HG03575 (cell line): Measurements from ENCODE around the gene GALNT1.
A peak's percentile ranks its signal among the peaks of the same experiment; 100 is the strongest.
"Not testable (repeated sequence)": the region's sequence is repeated elsewhere in the genome, so short reads cannot be mapped to it uniquely, and the experiment has no call there.

Experiments used
- ATAC-seq: cut with Tn5 transposase; IDR thresholded peaks from one replicate; pipeline ENCODE4 v1.9.1; 2021; ENCODE audit not compliant: unreplicated experiment, insufficient number of reproducible peaks, low FRiP score; ENCODE audit errors: extremely low read depth

The GALNT1 gene

DNA sequence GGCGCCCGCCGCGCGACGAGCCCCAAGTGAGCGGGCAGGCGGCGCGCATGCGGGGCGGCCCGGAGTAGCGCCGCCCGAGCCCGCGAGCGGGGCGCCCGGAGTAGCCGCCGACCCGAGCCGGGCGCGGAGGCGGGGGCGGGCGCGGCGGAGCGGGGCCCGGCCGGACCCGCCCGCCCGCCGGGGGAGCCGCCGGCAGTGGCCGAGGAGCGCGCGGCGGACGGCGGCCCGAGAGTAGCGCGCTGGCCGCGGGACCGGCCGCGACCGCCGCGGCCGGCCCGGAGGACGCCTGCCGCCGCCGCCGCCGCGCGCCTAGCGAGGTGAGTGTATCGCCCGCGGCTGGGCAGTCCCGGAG is at the start of gene GALNT1:
Gene GALNT1 (plus strand): TSS at position 195 of the 352 bp plus-strand sequence. CDS start 72,923 bp downstream, outside the sequence.
- no peak for ATAC-seq

DNA sequence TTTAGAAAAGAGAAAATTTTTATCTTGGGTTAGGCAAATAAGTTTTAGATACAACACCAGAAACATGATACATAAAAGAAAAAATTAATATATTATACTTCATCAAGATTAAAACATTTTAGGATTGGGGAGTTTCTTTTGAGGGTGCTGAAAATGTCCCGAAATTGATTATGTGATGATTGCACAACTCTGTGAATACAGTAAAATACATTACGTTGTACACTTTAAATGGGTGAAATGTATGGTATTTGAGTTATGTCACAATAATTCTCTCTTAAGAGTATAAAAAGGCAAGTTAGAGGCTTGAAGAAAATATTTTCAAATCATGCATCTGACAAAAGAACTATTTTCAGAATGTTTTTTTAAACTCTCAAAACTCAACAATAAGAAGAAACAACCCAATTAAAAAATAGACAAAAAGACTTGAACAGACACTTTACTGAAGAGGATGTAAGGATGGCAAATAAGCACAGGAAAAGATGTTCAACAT is 47.6 kb upstream of the GALNT1 start:
- no peak for ATAC-seq

DNA sequence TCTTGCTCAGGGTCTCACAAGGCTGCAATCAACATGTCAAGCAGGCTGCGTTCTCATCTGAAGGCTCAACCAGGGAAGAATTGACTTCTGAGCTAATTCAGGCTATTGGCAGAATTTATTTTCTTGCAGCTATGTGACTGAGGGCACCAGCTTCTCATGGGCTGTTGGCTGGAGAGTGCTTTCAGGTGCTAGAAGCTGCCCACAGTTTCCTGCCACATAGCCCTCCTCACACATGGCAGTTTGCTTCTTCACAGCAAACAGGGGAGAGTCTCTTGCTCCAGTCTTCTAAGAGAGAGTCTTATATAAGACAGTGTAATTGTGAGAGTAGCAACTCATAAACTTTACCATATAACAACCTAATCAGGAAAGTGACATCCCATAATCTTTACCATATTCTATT is 46.2 kb upstream of the GALNT1 start:
- no peak for ATAC-seq

DNA sequence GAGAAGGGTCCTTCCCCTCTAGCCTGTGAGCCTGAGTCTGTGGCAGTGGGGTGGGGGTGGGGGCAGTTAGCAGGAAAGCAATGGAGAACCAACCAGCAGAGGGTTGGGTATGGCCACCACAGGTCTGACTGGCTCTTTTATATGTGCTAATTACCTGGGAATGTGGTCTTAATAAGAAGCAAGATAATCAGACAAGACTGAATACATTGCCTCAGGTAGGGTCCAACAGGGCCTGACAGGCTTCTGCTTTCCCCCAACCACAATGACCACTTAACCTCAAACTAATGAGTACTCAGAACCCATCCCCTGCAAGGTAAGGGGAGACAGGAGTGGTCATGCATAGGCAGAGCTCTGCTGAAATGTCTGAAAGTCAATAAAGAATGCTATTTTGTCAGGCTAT is 39.2 kb upstream of the GALNT1 start:
- no peak for ATAC-seq

DNA sequence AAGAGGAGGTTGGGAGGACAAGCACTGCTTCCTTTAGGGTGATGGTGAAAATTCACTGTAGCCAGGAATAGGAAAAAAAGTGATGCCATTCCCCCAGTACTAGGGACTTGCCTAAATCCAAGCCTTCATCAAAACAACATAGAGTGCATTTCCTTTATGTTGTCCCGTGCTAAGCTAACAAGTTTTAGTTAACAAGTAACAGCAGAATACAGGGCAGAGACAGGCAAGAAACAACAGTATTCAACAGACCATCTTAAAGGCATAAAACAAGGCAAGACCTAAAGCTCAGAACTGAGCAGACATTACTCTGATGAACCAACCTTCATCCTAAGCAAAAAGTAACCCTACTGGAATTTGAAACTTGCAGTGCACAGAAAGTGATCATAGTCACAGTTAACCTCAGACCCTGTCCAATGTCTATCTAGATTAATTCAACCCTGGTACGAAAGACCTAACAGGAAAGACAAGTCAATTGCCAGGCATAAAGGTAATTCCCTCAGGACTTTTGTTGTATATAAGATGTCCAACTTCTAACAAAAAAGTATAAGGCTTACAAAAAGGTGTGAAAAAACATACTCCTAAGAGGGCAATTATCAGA is 34.4 kb upstream of the GALNT1 start:
- ATAC-seq, result no peak

DNA sequence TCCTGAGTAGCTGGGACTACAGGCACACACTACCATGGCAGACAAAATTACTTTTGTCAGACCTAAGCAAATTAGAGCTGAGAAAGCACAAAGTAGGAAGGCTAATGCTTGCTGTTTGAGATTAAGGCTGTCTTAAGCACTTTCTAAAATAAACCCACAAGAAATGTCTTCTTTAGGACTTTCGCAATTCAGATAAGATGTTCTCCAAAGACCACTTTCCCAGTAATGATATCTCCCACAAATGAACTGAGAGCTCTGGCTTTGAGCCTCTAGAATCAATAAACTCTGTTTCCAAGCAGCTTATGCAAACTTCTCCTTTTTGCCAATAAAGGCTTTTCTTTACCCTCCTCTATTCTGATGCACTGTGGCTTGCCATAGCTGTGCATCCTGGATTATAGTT is 32.0 kb upstream of the GALNT1 start:
- no peak for ATAC-seq

DNA sequence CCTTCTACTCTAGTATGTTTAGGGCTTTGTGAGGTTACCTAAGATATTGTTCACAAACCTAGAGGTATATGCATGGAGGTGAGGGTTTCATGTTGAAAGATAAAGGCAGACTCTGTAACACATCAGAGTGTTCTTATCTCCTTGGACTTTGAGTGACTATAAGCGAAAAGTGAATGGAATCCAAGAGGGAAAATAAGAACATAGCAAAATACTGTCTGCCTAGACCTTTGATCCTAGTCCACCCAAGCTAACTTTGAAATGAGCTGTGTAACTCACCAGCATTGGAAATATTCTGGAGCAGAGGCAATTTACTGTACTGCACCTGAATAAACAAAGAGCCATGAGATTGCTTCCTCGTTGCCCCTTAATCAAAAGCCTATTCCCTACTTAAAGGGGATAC is 28.2 kb upstream of the GALNT1 start:
- ATAC-seq, result no peak

DNA sequence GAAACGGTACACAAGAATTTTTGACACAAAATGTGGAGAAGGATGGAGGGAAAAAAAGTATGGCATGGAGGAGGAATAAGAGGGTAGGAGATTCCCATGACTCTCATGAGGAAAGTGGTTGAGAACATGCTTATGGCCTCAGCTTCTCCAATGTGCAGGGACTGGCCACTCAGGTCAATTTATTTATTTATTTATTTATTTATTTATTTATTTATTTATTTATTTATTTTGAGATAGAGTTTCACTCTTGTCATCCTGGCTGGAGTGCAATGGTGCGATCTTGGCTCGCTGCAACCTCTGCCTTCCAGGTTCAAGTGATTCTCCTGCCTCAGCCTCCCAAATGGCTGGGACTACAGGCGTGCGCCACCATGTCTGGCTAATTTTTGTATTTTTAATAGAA is 26.0 kb upstream of the GALNT1 start:
- ATAC-seq, result not testable (repeated sequence)

DNA sequence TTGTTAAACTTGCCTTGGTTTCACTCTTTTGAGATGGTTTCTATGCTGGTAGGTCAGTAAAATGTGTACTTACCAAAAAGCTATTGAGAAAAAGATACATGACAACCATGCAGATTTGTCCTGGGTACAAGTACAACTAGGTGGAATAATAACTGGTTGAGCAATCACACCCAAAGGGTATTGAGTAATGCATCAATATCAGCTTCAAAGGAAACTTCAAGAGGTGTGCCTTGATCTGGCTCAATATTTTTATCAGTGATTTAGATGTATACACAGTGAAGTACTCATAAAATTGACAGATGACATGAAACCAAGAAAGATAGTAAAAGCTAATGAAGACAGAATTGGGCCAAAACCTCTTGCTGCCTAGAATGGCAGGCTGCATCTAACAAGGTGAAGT is 21.7 kb upstream of the GALNT1 start:
- ATAC-seq, result no peak

DNA sequence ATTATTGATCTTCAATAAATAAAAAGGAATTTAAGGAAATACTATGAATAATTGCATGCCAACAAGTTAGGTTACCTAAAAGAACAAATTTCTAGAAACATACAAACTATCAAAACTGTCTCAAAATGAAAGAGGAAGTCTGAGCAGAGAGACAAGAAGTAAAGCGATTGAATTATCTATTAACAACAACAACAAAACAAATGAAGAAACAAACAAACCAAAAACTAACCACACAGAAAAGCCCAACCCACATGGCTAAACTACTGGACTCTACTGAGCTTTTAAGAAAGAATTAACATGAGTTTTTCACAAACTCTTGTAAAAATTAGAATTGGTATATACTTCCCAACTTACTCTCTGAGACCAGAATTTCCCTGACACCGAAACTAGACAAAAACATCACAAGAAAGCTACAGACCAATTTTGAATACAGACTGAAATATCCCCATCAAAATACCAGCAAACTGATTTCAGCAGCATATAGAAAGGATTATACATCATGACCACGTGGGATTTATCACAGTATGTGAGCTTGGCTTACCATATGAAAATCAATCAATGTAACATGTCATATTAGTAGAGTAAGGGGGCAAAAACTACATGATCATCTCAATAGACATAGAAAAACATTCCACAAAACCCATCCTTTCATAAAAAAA is 16.6 kb upstream of the GALNT1 start:
- peak; percentile 68 for ATAC-seq

DNA sequence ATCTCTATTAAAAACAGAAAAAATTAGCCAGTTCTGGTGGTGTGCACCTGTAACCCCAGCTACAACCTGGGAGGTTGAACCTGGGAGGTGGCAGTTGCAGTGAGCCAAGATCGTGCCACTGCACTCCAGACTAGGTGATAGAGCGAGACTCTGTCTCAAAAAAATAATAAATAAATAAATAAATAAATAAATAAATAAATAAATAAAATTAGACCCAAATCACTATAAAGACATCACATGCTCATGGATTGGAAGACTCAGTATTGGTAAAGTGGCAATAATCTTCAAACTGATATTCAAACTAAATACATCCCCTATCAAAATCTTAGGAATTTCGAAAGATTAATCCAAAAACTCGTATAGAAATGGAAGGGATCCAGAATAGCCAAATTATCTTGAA is 15.5 kb upstream of the GALNT1 start:
- no peak for ATAC-seq

DNA sequence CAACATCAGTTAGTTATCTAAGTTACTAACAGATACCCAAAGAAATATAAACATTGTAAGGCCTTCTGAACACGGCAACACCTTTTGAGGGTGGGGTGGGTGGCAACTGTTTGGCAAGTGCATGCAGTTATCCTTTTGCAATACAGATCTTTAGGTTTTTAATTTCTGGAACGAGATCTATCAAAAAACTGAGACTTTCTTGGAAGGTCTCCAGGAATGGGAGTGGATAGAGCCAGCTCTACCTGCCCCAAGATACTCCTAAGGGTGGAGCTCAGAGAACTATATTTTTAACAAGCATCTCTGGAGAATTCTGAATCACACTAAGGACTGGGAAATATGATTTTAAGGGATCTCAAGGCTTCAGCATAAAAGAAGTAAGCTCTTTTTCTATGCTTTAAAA is 11.4 kb upstream of the GALNT1 start:
- no peak for ATAC-seq

DNA sequence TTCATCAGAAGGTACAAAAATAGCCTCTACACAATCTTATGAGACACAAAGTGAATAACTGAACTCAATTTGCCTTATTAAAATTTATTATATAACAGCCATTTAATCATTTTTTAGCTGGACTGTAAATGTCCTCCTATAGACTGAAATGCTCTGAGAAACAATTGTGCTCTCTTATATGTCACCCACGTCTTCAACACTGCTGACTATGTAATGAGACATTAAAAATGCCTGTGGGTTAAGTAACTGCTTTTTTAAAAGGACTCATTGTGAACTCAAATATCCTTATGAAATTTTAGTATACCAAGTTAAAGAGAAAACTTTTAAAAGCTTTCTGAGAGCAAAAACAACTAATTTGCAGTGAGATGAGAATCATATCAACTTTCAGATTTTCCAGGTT is 10.4 kb upstream of the GALNT1 start:
- no peak for ATAC-seq

DNA sequence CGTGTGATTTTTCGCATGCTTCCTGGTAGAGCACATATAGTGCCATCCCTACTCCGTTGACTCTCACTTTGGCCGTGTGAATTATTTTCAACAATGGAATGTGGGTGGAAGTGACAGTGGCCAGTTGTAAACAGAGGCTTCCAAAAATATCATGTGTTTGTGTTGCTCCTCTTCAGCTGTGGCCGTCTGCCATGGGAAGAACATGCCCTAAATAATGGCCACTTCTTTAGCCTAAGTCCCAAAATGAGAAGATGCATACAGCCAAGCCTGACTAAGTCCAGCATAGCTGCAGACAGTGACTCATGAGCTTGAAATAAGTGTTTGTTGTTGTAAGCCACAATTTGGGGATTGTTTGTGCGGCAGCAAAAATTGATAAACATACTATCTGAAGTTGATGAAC is 8.9 kb upstream of the GALNT1 start:
- no peak for ATAC-seq

DNA sequence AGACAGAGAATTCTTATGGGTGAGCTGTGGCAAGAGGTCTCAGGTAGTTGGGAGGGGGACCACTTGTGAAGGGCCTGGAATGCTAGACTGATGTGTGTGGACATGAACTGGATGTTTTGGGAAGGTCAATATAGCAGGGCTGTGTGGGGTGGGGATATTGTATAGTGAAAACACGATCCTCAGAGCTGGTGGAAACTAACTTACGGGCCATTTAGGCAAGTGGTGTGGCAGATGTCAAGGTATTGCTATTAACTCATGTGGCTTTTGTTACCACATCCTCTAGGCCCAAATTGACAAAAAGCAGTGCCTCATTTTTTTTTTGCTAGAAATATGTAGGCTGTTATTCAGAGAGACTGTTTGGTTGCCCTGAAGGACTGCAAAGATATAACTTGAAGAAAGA is 8.0 kb upstream of the GALNT1 start:
- no peak for ATAC-seq

DNA sequence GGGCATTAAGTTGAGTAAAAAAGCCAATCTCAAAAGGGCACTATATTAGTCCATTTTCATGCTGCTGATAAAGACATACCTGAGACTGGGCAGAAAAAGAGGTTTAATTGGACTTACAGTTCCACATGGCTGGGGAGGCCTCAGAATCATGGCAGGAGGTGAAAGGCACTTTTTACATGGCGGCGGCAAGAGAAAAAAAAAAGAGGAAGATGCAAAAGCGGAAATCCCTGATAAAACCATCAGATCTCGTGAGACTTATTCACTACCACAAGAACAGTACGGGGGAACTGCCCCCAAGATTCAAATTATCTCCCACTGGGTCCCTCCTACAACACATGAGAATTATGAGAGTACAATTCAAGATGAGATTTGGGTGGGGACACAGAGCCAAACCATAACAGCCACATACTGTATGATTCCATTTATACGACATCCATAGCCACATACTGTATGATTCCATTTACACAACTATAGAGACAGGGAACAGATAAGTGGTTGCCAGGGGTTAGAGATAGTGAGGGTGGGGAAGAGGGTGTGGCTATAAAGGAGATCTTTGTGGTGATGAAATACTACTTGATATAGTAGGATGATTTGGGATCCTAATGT is 5.2 kb upstream of the GALNT1 start:
- ATAC-seq, result not testable (repeated sequence)

DNA sequence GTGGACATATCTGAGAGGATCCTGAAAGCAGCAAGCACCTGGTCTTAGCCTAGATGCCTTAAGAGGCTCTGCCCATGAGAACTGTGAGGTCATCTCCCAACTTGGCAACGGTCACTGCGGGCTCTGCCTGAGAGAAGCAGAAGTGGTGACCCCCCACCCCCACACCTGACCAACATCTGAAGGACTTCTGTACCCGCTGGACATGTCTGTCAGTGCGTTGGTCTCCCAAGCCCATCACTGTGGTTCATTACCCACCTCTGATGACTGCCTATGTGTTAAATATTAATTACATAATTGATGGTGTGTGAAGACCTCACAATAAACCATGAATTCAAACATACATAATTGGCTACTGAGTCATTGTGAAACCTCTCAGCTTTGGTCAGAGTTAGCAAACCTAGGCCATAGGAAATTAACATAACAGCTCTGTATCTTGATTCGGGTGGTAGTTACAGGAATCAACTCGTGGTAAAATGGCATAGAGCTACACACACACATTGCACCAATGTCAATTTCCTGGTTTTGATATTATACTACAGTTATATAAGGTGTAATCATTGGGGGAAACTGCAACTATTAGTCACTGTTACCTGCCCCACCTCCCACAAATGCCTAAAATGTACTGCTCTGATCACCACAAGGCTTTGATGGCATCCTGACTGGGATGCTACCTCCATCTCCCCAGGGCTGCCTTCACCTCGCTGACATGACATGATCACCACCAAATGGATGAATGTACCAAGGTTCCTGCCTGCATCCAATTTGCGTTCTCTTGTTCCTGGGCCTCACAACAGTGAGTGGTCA is 4.3 kb upstream of the GALNT1 start:
- ATAC-seq, result peak; percentile 41

DNA sequence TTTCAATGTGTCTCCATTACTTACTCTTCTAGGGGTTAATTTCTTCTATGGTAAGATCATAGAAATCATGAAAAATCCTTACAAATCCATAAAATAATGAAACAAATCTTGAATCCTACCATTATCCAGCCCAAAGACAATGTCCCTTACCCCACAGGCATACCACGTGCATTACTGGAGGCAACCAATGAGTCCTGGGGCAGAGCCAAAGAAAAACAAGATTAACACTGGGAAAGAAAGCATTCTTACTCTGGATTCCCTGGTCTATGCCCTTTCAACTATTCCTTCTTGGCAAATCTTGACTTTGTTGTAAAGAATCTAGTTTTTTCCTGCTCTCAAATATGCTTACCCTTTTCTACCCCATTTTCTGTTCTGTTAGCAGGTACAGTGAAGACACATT is 3.1 kb upstream of the GALNT1 start:
- no peak for ATAC-seq

DNA sequence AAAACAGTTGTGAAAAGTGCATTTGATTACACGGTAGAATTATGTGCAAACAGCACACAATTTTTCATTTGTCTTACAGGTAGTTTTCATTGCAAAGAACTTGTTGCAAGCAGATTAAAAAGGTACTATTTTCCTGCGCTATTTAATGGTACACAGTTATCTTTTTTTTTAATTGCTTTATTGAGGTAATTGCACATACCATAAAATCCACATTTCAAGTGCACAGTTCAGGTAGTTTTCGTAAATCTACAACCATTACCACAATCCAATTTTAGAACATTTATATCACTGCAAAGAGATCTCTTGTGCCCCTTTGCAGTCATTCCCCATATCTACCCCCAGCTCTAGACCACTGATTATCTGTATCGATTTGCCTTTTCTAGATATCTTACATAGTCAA is 2.6 kb upstream of the GALNT1 start:
- no peak for ATAC-seq
